PC-3 (cell line): Measurements from ENCODE around the gene DIS3L2.

Experiments used
- CTCF ChIP-seq: fragments of 300-600 bp; sonication (generic); conservative IDR thresholded peaks from 2 replicates; pipeline ENCODE4 v1.5.1; 2017; ENCODE audit warnings: antibody characterized with exemption, low read depth, mild to moderate bottlenecking, low read length
- EZH2 ChIP-seq: fragments of 300-600 bp; sonication (generic); IDR thresholded peaks from one replicate; pipeline ENCODE4 v1.6.1; 2017; ENCODE audit warnings: antibody characterized with exemption, mild to moderate bottlenecking, low read length; ENCODE audit not compliant: unreplicated experiment

- TF ChIP-seq CTCF (no peak), EZH2 (no peak)
Measured at GRCh38 chr2:232162187-232162586, 200.7 kb downstream of the DIS3L2 start.
